Keratinocyte (primary cell): ENCODE results near the gene PITPNC1. TPM values are rescaled to one million over a fixed set of nuclear protein-coding genes. Genes with fewer than 3 reads are reported as not detected.
"Not testable (repeated sequence)": the region's sequence is repeated elsewhere in the genome, so short reads cannot be mapped to it uniquely, and the experiment has no call there.

ENCODE experiments used
- DNase-seq: peaks from one replicate; pipeline ENCODE4 v3.0.0-alpha.2; 2011; ENCODE audit warnings: low read depth, missing footprints, low spot score
- FAIRE-seq: peaks from 2 replicates; lab custom pipeline; 2011; peaks lifted over from hg19 to GRCh38; lab: Jason Lieb, UNC
- H2AFZ ChIP-seq: 2 replicates; pipeline ENCODE4 v1.6.0; 2012; ENCODE audit warnings: low read length, control low read depth, inconsistent platforms; ENCODE audit not compliant: control insufficient read depth
- H3K27ac ChIP-seq: 2 replicates; pipeline ENCODE4 v1.5.1; 2011; ENCODE audit warnings: low read length; ENCODE audit not compliant: control insufficient read depth, insufficient read depth
- H3K27me3 ChIP-seq: 3 replicates; pipeline ENCODE4 v1.6.0; 2011; ENCODE audit warnings: low read length; ENCODE audit not compliant: control insufficient read depth, insufficient read depth; ENCODE audit errors: extremely low read depth
- H3K36me3 ChIP-seq, 2 experiments: 2 replicates in 1 of 2; 3 replicates in 1 of 2; pipeline ENCODE4 v1.5.1; 2011; ENCODE audit warnings: low read length in 2 of 2, mild to moderate bottlenecking in 1 of 2; ENCODE audit not compliant: control insufficient read depth in 2 of 2, insufficient read depth in 2 of 2; ENCODE audit errors: extremely low read depth in 1 of 2
- H3K4me1 ChIP-seq: 3 replicates; pipeline ENCODE4 v1.5.1; 2011; ENCODE audit warnings: low read length; ENCODE audit not compliant: control insufficient read depth, insufficient read depth; ENCODE audit errors: extremely low read depth
- H3K4me2 ChIP-seq: 3 replicates; pipeline ENCODE4 v1.6.0; 2011; ENCODE audit warnings: low read depth, low read length; ENCODE audit not compliant: control insufficient read depth, insufficient read depth; ENCODE audit errors: extremely low read depth
- H3K4me3 ChIP-seq, 3 experiments: fragments of 200-600 bp in 1 of 3; sonication (generic) in 1 of 3; 2 replicates in 2 of 3; 3 replicates in 1 of 3; pipeline ENCODE4 v1.5.1; 2011 to 2016; ENCODE audit warnings: low read length in 3 of 3, mild to moderate bottlenecking in 3 of 3, control low read depth in 2 of 3, inconsistent platforms in 1 of 3, low read depth in 1 of 3, mixed read lengths in 1 of 3, mixed run types in 1 of 3, moderate library complexity in 1 of 3; ENCODE audit not compliant: control insufficient read depth in 2 of 3, insufficient read depth in 2 of 3; ENCODE audit errors: extremely low read depth in 1 of 3
- H3K79me2 ChIP-seq: 2 replicates; pipeline ENCODE4 v1.6.0; 2012; ENCODE audit warnings: low read length; ENCODE audit not compliant: control insufficient read depth, insufficient read depth
- H3K9ac ChIP-seq: 3 replicates; pipeline ENCODE4 v1.6.0; 2011; ENCODE audit warnings: low read length; ENCODE audit not compliant: control insufficient read depth, insufficient read depth; ENCODE audit errors: extremely low read depth
- H3K9me1 ChIP-seq: 3 replicates; pipeline ENCODE4 v1.6.0; 2011; ENCODE audit warnings: low read length; ENCODE audit not compliant: control insufficient read depth, insufficient read depth; ENCODE audit errors: extremely low read depth
- H3K9me3 ChIP-seq: 2 replicates; pipeline ENCODE4 v1.5.1; 2012; ENCODE audit warnings: low read depth, low read length; ENCODE audit not compliant: control insufficient read depth
- H4K20me1 ChIP-seq: 3 replicates; pipeline ENCODE4 v1.6.0; 2011; ENCODE audit warnings: low read length; ENCODE audit not compliant: control insufficient read depth, insufficient read depth; ENCODE audit errors: extremely low read depth
- CTCF ChIP-seq, 3 experiments: IDR thresholded peaks in 1 of 3; conservative IDR thresholded peaks in 1 of 3; optimal IDR thresholded peaks in 1 of 3; 2 replicates in 2 of 3; 3 replicates in 1 of 3; pipeline versions ENCODE3 to v1.5.1; 2011; ENCODE audit warnings: low read length in 3 of 3, mild to moderate bottlenecking in 3 of 3, moderate library complexity in 2 of 3, control low read depth in 1 of 3, inconsistent platforms in 1 of 3; ENCODE audit not compliant: insufficient read depth in 2 of 3; ENCODE audit errors: extremely low read depth in 1 of 3
- EZH2 ChIP-seq: IDR thresholded peaks from one replicate; pipeline ENCODE4 v1.6.1; 2012; ENCODE audit warnings: inconsistent platforms, mild to moderate bottlenecking, low read length, moderate library complexity
- dilution Hi-C: fragments of 300-500 bp; cut with MboI; formaldehyde crosslinking; loops from one replicate; pipeline ENCODE4 v1.7.0; 2020; ENCODE audit warnings: low sequenced_read_pairs; ENCODE audit not compliant: extremely low pct_ligation_motif_present
- polyA plus RNA-seq, 5 experiments: library from polyadenylated mRNA; depleted of rRNA in 3 of 5; stranded (reverse) in 3 of 5; stranded (forward) in 1 of 5; unstranded in 1 of 5; fragments of >200 nt; gene quantifications; 1 replicate in 1 of 5; 2 replicates in 3 of 5; 3 replicates in 1 of 5; pipeline versions ENCODE4 v1.2.1 to v1.2.3, GENCODE V29; 2011 to 2012; ENCODE audit warnings: missing spikeins in 2 of 5, low read depth in 1 of 5, low replicate concordance in 1 of 5

The PITPNC1 gene
- polyA plus RNA-seq, 1 donor (not counting 4 experiments of a cell fraction or from before 2014, with no cell fraction given): 24.8 TPM

GRCh38 chr17:67385122-67385988 lies 8.3 kb downstream of the PITPNC1 start:
- Histone ChIP-seq H3K4me3 (no peak overlapping the region), H3K27ac (no peak overlapping the region), H3K4me2 (no peak overlapping the region), H3K9ac (no peak overlapping the region), H3K27me3 (no peaks in the 10 kb centered on the region), H3K4me1 (peaks cover 4% of the 10 kb centered on the region), H3K9me3 (no peaks in the 10 kb centered on the region), H3K9me1 (no peaks in the 10 kb centered on the region), H3K79me2 (peaks cover 47% of the 10 kb centered on the region), H3K36me3 (peaks cover 0 to 1% of the 10 kb centered on the region in 2 experiments), H4K20me1 (no peaks in the 10 kb centered on the region), H2AFZ (no peak overlapping the region)
- TF ChIP-seq EZH2: no peak
- dilution Hi-C loops: no loop called here
- no peak for DNase-seq
- no peak for FAIRE-seq

GRCh38 chr17:67386965-67387551 lies 10.0 kb downstream of the PITPNC1 start:
- dilution Hi-C loops: no loop called here
- H3K79me2 ChIP-seq: peaks cover 42% of the 10 kb centered on the region

GRCh38 chr17:67388536-67388935 lies 11.5 kb downstream of the PITPNC1 start:
- H3K4me2 ChIP-seq, H3K4me3 ChIP-seq, H2AFZ ChIP-seq, H3K9me3 ChIP-seq, H3K9me1 ChIP-seq, DNase-seq, H3K9ac ChIP-seq, H3K27me3 ChIP-seq, H3K27ac ChIP-seq, FAIRE-seq, H3K36me3 ChIP-seq, H4K20me1 ChIP-seq, dilution Hi-C loops: not testable (repeated sequence)
- Histone ChIP-seq H3K4me1 (peaks cover 14% of the 10 kb centered on the region), H3K79me2 (peaks cover 35% of the 10 kb centered on the region)

More at GRCh38 chr17:67386965-67387551, 10.0 kb downstream of the PITPNC1 start:
- FAIRE-seq (no peak), DNase-seq (no peak)
- no peak overlapping the region for H3K27ac ChIP-seq
- no peaks in the 10 kb centered on the region for H4K20me1 ChIP-seq
- no peak overlapping the region for H2AFZ ChIP-seq
- no peaks in the 10 kb centered on the region for H3K9me1 ChIP-seq
- H3K27me3 ChIP-seq: no peaks in the 10 kb centered on the region
- TF ChIP-seq EZH2: no peak
- peak; percentile 79 to 94 (median 92) for TF ChIP-seq CTCF (optimal IDR thresholded peaks at IDR 0.05 in 1 of 3, IDR thresholded peaks at IDR 0.05 in 1 of 3, conservative IDR thresholded peaks at IDR 0.05 in 1 of 3; ENCODE audit: extremely low read depth in 1 of 3, insufficient read depth in 2 of 3, low read length in 3 of 3)
- no peak overlapping the region for H3K9ac ChIP-seq
- H3K36me3 ChIP-seq: peaks cover 0 to 1% of the 10 kb centered on the region in 2 experiments
- H3K9me3 ChIP-seq: no peaks in the 10 kb centered on the region
- peaks cover 14% of the 10 kb centered on the region for H3K4me1 ChIP-seq
- no peak overlapping the region for H3K4me3 ChIP-seq
- no peak overlapping the region for H3K4me2 ChIP-seq
